H9 (cell line): ENCODE results near the gene SPINT4. TPM values are rescaled to one million over a fixed set of nuclear protein-coding genes. Genes with fewer than 3 reads are reported as not detected.

Experiments
- DNase-seq: peaks from one replicate; pipeline ENCODE4 v3.0.0-alpha.2; 2017
- H2AFZ ChIP-seq: one replicate; pipeline ENCODE4 v1.6.1; 2013; ENCODE audit warnings: mild to moderate bottlenecking, low read length, control low read depth, moderate library complexity
- H2AK5ac ChIP-seq: 2 replicates; pipeline ENCODE4 v1.6.1; 2013; ENCODE audit warnings: low read length, control low read depth, mixed read lengths; ENCODE audit not compliant: insufficient read length
- H2BK120ac ChIP-seq: one replicate; pipeline ENCODE4 v1.6.1; 2013; ENCODE audit warnings: low read depth, mild to moderate bottlenecking, low read length, control low read depth, inconsistent platforms; ENCODE audit not compliant: poor library complexity, severe bottlenecking
- H2BK12ac ChIP-seq: 2 replicates; pipeline ENCODE4 v1.6.1; 2013; ENCODE audit warnings: low read length, control low read depth, mixed read lengths, low read depth; ENCODE audit not compliant: insufficient read length
- H2BK15ac ChIP-seq: 2 replicates; pipeline ENCODE4 v1.6.1; 2013; ENCODE audit warnings: low read depth, low read length, control low read depth
- H2BK20ac ChIP-seq: one replicate; pipeline ENCODE4 v1.6.1; 2013; ENCODE audit warnings: low read depth, mild to moderate bottlenecking, low read length, control low read depth, inconsistent platforms; ENCODE audit not compliant: poor library complexity, severe bottlenecking
- H2BK5ac ChIP-seq: 2 replicates; pipeline ENCODE4 v1.6.1; 2013; ENCODE audit warnings: low read length, control low read depth, mixed read lengths; ENCODE audit not compliant: insufficient read length
- H3K14ac ChIP-seq: 2 replicates; pipeline ENCODE4 v1.6.1; 2013; ENCODE audit warnings: low read length, control low read depth; ENCODE audit not compliant: insufficient read depth
- H3K18ac ChIP-seq: 2 replicates; pipeline ENCODE4 v1.6.1; 2013; ENCODE audit warnings: low read depth, mild to moderate bottlenecking, mixed read lengths, low read length, control low read depth; ENCODE audit not compliant: insufficient read length
- H3K23ac ChIP-seq: 2 replicates; pipeline ENCODE4 v1.6.1; 2013; ENCODE audit warnings: low read length, control low read depth, mixed read lengths, low read depth; ENCODE audit not compliant: insufficient read length
- H3K23me2 ChIP-seq: 2 replicates; pipeline ENCODE4 v1.6.1; 2013; ENCODE audit warnings: low read depth, mild to moderate bottlenecking, mixed read lengths, low read length, control low read depth; ENCODE audit not compliant: insufficient read length, poor library complexity, severe bottlenecking
- H3K27ac ChIP-seq: 2 replicates; pipeline ENCODE4 v1.5.1; 2013; ENCODE audit warnings: low read length, control low read depth, mixed read lengths, low read depth; ENCODE audit not compliant: insufficient read length
- H3K27me3 ChIP-seq: 2 replicates; pipeline ENCODE4 v1.6.1; 2013; ENCODE audit warnings: low read length, control low read depth, inconsistent platforms; ENCODE audit not compliant: insufficient read depth
- H3K4ac ChIP-seq: 2 replicates; pipeline ENCODE4 v1.6.1; 2013; ENCODE audit warnings: low read depth, mild to moderate bottlenecking, control low read depth, inconsistent platforms, low read length, moderate library complexity
- H3K4me1 ChIP-seq: 2 replicates; pipeline ENCODE4 v1.6.1; 2013; ENCODE audit warnings: low read length, control low read depth, inconsistent platforms; ENCODE audit not compliant: insufficient read depth
- H3K4me2 ChIP-seq: 2 replicates; pipeline ENCODE4 v1.6.1; 2013; ENCODE audit warnings: low read length, control low read depth, mixed read lengths; ENCODE audit not compliant: insufficient read length, insufficient read depth
- H3K56ac ChIP-seq: 2 replicates; pipeline ENCODE4 v1.6.1; 2013; ENCODE audit warnings: low read depth, mild to moderate bottlenecking, mixed read lengths, low read length, control low read depth; ENCODE audit not compliant: insufficient read length
- H3K79me1 ChIP-seq: 2 replicates; pipeline ENCODE4 v1.6.1; 2013; ENCODE audit warnings: low read depth, mild to moderate bottlenecking, moderate library complexity, low read length, control low read depth, inconsistent platforms; ENCODE audit not compliant: insufficient read depth, poor library complexity, severe bottlenecking
- H3K79me2 ChIP-seq: 2 replicates; pipeline ENCODE4 v1.6.1; 2013; ENCODE audit warnings: low read length, control low read depth, inconsistent platforms; ENCODE audit not compliant: insufficient read depth
- H3K9ac ChIP-seq: 2 replicates; pipeline ENCODE4 v1.6.1; 2013; ENCODE audit warnings: low read length, control low read depth, mixed read lengths; ENCODE audit not compliant: insufficient read length; ENCODE audit errors: extremely low read depth
- H3K9me3 ChIP-seq: one replicate; pipeline ENCODE4 v1.6.1; 2013; ENCODE audit warnings: low read depth, low read length, inconsistent platforms; ENCODE audit not compliant: control insufficient read depth
- H3T11ph ChIP-seq: one replicate; pipeline ENCODE4 v1.6.1; 2013; ENCODE audit warnings: mild to moderate bottlenecking, low read length, control low read depth, inconsistent platforms
- H4K20me1 ChIP-seq: one replicate; pipeline ENCODE4 v1.6.1; 2013; ENCODE audit not compliant: control insufficient read depth, insufficient read length, insufficient read depth
- H4K5ac ChIP-seq: 2 replicates; pipeline ENCODE4 v1.6.1; 2013; ENCODE audit warnings: low read depth, mild to moderate bottlenecking, mixed read lengths, low read length, control low read depth; ENCODE audit not compliant: insufficient read length
- H4K8ac ChIP-seq: replicated peaks from 2 replicates; pipeline ENCODE4 v1.6.1; 2013; ENCODE audit warnings: low read length, control low read depth, mixed read lengths, low read depth; ENCODE audit not compliant: insufficient read length
- H4K91ac ChIP-seq: 2 replicates; pipeline ENCODE4 v1.6.1; 2013; ENCODE audit warnings: low read depth, mild to moderate bottlenecking, moderate library complexity, mixed read lengths, low read length, control low read depth; ENCODE audit not compliant: insufficient read length
- H3K27ac Mint-ChIP-seq, 3 experiments: 2 replicates in 2 of 3; 3 replicates in 1 of 3; pipeline ENCODE4 v1.8.0; 2020 to 2021; ENCODE audit warnings: mixed read lengths in 3 of 3, mild to moderate bottlenecking in 1 of 3, moderate library complexity in 1 of 3
- H3K27me3 Mint-ChIP-seq: 2 replicates; pipeline ENCODE4 v1.8.0; 2021; ENCODE audit warnings: low read depth, mild to moderate bottlenecking, moderate library complexity, mixed read lengths
- H3K36me3 Mint-ChIP-seq, 3 experiments: 2 replicates in 2 of 3; 3 replicates in 1 of 3; pipeline ENCODE4 v1.8.0; 2020 to 2021; ENCODE audit warnings: low read depth in 3 of 3, mixed read lengths in 3 of 3; ENCODE audit not compliant: insufficient read depth in 1 of 3
- H3K4me1 Mint-ChIP-seq, 2 experiments: 2 replicates each; pipeline ENCODE4 v1.8.0; 2020; ENCODE audit warnings: mixed read lengths in 2 of 2
- H3K4me3 Mint-ChIP-seq, 2 experiments: 2 replicates in 1 of 2; 3 replicates in 1 of 2; pipeline ENCODE4 v1.8.0; 2020 to 2021; ENCODE audit warnings: mild to moderate bottlenecking in 2 of 2, mixed read lengths in 2 of 2, moderate library complexity in 1 of 2
- H3K9me3 Mint-ChIP-seq, 2 experiments: 2 replicates in 1 of 2; 3 replicates in 1 of 2; pipeline ENCODE4 v1.8.0; 2020; ENCODE audit warnings: mild to moderate bottlenecking in 2 of 2, mixed read lengths in 2 of 2, moderate library complexity in 1 of 2
- CTCF ChIP-seq: fragments of 200-600 bp; sonication (generic); conservative IDR thresholded peaks from 3 replicates; pipeline ENCODE4 v1.8.0; 2021; ENCODE audit warnings: antibody characterized with exemption, mild to moderate bottlenecking
- WGBS: extraction: QIAGEN DNeasy Blood & Tissue Kit; methylation state at CpG from one replicate; pipeline ENCODE4 v1.1.7; 2013; ENCODE audit warnings: missing lambda C conversion rate, low lambda C conversion rate, mixed read lengths; ENCODE audit not compliant: insufficient read length; ENCODE audit errors: extremely low coverage; 5-methylcytosine and 5-hydroxymethylcytosine counted together
- microRNA-seq: library from miRNA; unstranded; fragments of <30 nt; microRNA quantifications from one replicate; pipeline ENCODE4, GENCODE V29; 2020; ENCODE audit warnings: borderline microRNAs expressed
- total RNA-seq: library from RNA; stranded (reverse); gene quantifications from 2 replicates; pipeline ENCODE4 v1.2.1, GENCODE V29; 2021

Gene SPINT4
- total RNA-seq, 1 experiment from 2014 or later: not detected

DNA sequence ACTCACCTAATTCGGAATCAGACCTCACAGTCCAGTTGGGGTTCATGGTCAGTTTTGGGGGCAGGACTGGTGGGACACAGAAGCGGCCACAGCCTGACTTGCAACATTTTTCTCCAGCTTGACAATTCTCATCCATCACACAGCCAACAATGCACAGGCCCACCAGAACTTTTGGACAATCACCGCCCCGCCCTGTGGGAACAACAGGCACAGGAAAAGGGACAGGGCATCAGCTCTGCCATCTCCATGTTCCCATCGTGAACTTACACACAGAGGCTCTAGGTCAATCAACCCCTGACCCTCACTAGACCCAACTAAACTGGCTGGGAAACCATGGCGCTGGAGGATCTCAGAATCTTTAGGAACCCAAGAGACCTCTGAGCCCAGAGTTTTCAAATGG, 53.3 kb downstream of the SPINT4 start:
- Histone ChIP-seq H3K14ac (no peak overlapping the region; the same call in 1 of the 2 replicates), H2BK120ac (no peak overlapping the region), H3K4me1 (0 out of 2 replicates have a peak, but pooled peaks cover 2% of the 10 kb centered on the region), H3K79me2 (no peaks in the 10 kb centered on the region), H3K56ac (no peak overlapping the region), H2AFZ (no peak overlapping the region), H3K9me3 (no peaks in the 10 kb centered on the region), H3K18ac (no peak overlapping the region), H3K4ac (no peak overlapping the region), H3K23me2 (no peaks in the 10 kb centered on the region), H3K4me2 (no peak overlapping the region), H4K8ac (no peak overlapping the region), H3K27ac (no peak overlapping the region), H2AK5ac (no peak overlapping the region), H2BK15ac (no peak overlapping the region), H4K91ac (no peak overlapping the region), H2BK5ac (no peak overlapping the region), H4K5ac (no peak overlapping the region), H3K79me1 (no peaks in the 10 kb centered on the region), H2BK12ac (no peak overlapping the region), H3K27me3 (no peaks in the 10 kb centered on the region), H2BK20ac (no peak overlapping the region), H4K20me1 (no peaks in the 10 kb centered on the region), H3K23ac (no peak overlapping the region), H3K9ac (no peak overlapping the region), H3T11ph (no peak overlapping the region)
- WGBS: no CpG with 5 or more reads among the region's 6 CpGs
- no peak for TF ChIP-seq CTCF
- Mint-ChIP-seq H3K9me3 (no peaks in the 10 kb centered on the region; a peak in 1 of 5 replicates), H3K27me3 (peaks cover 1% of the 10 kb centered on the region), H3K36me3 (no peaks in the 10 kb centered on the region; a peak in 1 of 7 replicates), H3K27ac (no peak overlapping the region), H3K4me3 (no peak overlapping the region), H3K4me1 (peaks cover 4 to 8% of the 10 kb centered on the region in 2 experiments)
- no peak for DNase-seq

Small RNA genes within 50 kb of the gene (microRNA-seq; reads per million reads assigned to microRNA genes)
- 1.7 reads per million, percentile 16 among the genes with 10 or more reads in this experiment for gene MIR3617

Other genes starting within 250 kb of the SPINT4 start
- not detected in 2 replicates for gene SPINT3, start 206.7 kb upstream of the SPINT4 start, total RNA-seq
- not detected in 2 replicates for gene WFDC6, start 182.9 kb upstream of the SPINT4 start, total RNA-seq
- not detected in 2 replicates for gene EPPIN, start 174.9 kb upstream of the SPINT4 start, total RNA-seq
- gene WFDC8, start 143.1 kb upstream of the SPINT4 start, total RNA-seq: not detected in 2 replicates
- gene WFDC10A, start 92.6 kb upstream of the SPINT4 start, total RNA-seq: not detected in 2 replicates
- gene WFDC9, start 91.1 kb upstream of the SPINT4 start, total RNA-seq: not detected in 2 replicates
- gene WFDC11, start 52.1 kb upstream of the SPINT4 start, total RNA-seq: not detected in 2 replicates
- not detected in 2 replicates for gene WFDC13, start 20.3 kb upstream of the SPINT4 start, total RNA-seq
- not detected in 2 replicates for gene WFDC10B, start 17.3 kb upstream of the SPINT4 start, total RNA-seq
- 0.35 TPM in 1 of 2 replicates, not detected in the other for gene WFDC3, start 69.5 kb downstream of the SPINT4 start, total RNA-seq
- gene DNTTIP1, start 69.6 kb downstream of the SPINT4 start, total RNA-seq: 35.5 and 36.3 TPM in 2 replicates
- 254 and 268 TPM in 2 replicates for gene UBE2C, start 90.3 kb downstream of the SPINT4 start, total RNA-seq
- 3.1 and 4.6 TPM in 2 replicates for gene TNNC2, start 105.0 kb downstream of the SPINT4 start, total RNA-seq
- gene SNX21, start 111.5 kb downstream of the SPINT4 start, total RNA-seq: 18.9 and 20.5 TPM in 2 replicates
- 26.7 and 30.3 TPM in 2 replicates for gene ACOT8, start 135.0 kb downstream of the SPINT4 start, total RNA-seq
- gene ZSWIM3, start 135.3 kb downstream of the SPINT4 start, total RNA-seq: 8.0 and 8.2 TPM in 2 replicates
- gene ZSWIM1, start 158.9 kb downstream of the SPINT4 start, total RNA-seq: 12.0 and 13.0 TPM in 2 replicates
- 1.8 and 2.4 TPM in 2 replicates for gene SPATA25, start 165.3 kb downstream of the SPINT4 start, total RNA-seq
- 5.4 and 5.8 TPM in 2 replicates for gene NEURL2, start 168.9 kb downstream of the SPINT4 start, total RNA-seq
- gene CTSA, start 169.0 kb downstream of the SPINT4 start, total RNA-seq: 59.6 and 64.4 TPM in 2 replicates
- gene PLTP, start 189.8 kb downstream of the SPINT4 start, total RNA-seq: 61.4 and 62.5 TPM in 2 replicates
- gene PCIF1, start 212.3 kb downstream of the SPINT4 start, total RNA-seq: 26.6 and 26.8 TPM in 2 replicates
- 19.7 and 21.1 TPM in 2 replicates for gene ZNF335, start 249.9 kb downstream of the SPINT4 start, total RNA-seq